ENCODE results near the gene FDXACB1. TPM values are rescaled to one million over a fixed set of nuclear protein-coding genes. Genes with fewer than 3 reads are reported as not detected.

FDXACB1 gene
- total and polyA plus RNA-seq, 2 donors (not counting 3 experiments of a cell fraction or from before 2014, with no cell fraction given), result 1.1 to 1.4 TPM

GRCh38 chr11:111851636-111852035 is 27.3 kb downstream of the FDXACB1 start:
- H3K27me3 ChIP-seq (ENCODE audit: control insufficient read depth in 2 of 2, insufficient read depth in 2 of 2, low read length in 2 of 2), result no peaks in the 10 kb centered on the region
- FAIRE-seq, result no peak

GRCh38 chr11:111851067-111851466 is 27.9 kb downstream of the FDXACB1 start:
- H3K36me3 ChIP-seq (ENCODE audit: control insufficient read depth in 2 of 2, extremely low read depth in 1 of 2, insufficient read depth in 2 of 2, low read length in 2 of 2), result peaks cover 0 to 5% of the 10 kb centered on the region in 2 experiments
- H3K79me2 ChIP-seq (ENCODE audit: control insufficient read depth, insufficient read depth, low read length), result no peaks in the 10 kb centered on the region
- H3K4me1 ChIP-seq (ENCODE audit: control insufficient read depth, extremely low read depth, insufficient read depth, low read length), result peaks cover 7% of the 10 kb centered on the region
- TF ChIP-seq MAX (IDR thresholded peaks at IDR 0.05; ENCODE audit: insufficient read depth, insufficient read length) (no peak), EZH2 (IDR thresholded peaks at IDR 0.05; ENCODE audit: borderline replicate concordance, low read depth, low read length, severe bottlenecking) (no peak), POLR2AphosphoS5 (IDR thresholded peaks at IDR 0.05; ENCODE audit: insufficient read depth, low read depth, low read length) (no peak), POLR2A (IDR thresholded peaks at IDR 0.05; ENCODE audit: low read depth, low read length) (no peak), GATA2 (IDR thresholded peaks at IDR 0.05; ENCODE audit: insufficient read depth, insufficient read length, low read depth, low read length) (no peak), JUN (IDR thresholded peaks at IDR 0.05; ENCODE audit: borderline replicate concordance, insufficient read depth, insufficient read length, low read depth) (no peak), MYC (IDR thresholded peaks at IDR 0.05; ENCODE audit: low read depth, low read length) (no peak), CTCF (IDR thresholded peaks at IDR 0.05; ENCODE audit: extremely low read depth in 1 of 2, insufficient read depth in 1 of 2, low read depth in 1 of 2, low read length in 2 of 2) (no peak), FOS (IDR thresholded peaks at IDR 0.05; ENCODE audit: borderline replicate concordance, insufficient read depth, low read length) (no peak)
- no peaks in the 10 kb centered on the region for H3K27me3 ChIP-seq (ENCODE audit: control insufficient read depth in 2 of 2, insufficient read depth in 2 of 2, low read length in 2 of 2)
- intact Hi-C loops (cut with micrococcal nuclease), result no loop called here
- H2AFZ ChIP-seq (ENCODE audit: low read depth, low read length), result no peak overlapping the region
- POLR2A ChIA-PET, result no interaction called here
- no peak overlapping the region for H3K4me2 ChIP-seq (ENCODE audit: insufficient read depth, low read length)
- FAIRE-seq, result peak; percentile 26
- BruUV-seq (replicated peaks), result no TSS peak
- CTCF ChIA-PET, result interaction anchor here (1.0 to 2.1 kb wide), 15 partner anchors 9 to 568 kb away, joined by 3 to 12 read pairs (median 5); partner anchors contain the start of gene ALG9
- no peaks in the 10 kb centered on the region for H4K20me1 ChIP-seq (replicated peaks; ENCODE audit: control insufficient read depth, extremely low read depth, insufficient read depth, low read length)
- no peak overlapping the region for H3K27ac ChIP-seq (ENCODE audit: insufficient read depth, low read depth, low read length)
- no peak overlapping the region for H3K4me3 ChIP-seq (replicated peaks in 1 of 3; ENCODE audit: insufficient read depth in 1 of 3, low read depth in 1 of 3, low read length in 3 of 3)
- no peaks in the 10 kb centered on the region for H3K9me3 ChIP-seq (replicated peaks; ENCODE audit: control insufficient read depth, insufficient read depth, low read length)
- no peak for DNase-seq (ENCODE audit: low read depth, low spot score)
- dilution Hi-C loops (cut with MboI; ENCODE audit: extremely low pct_ligation_motif_present, low sequenced_read_pairs), result no loop called here
- H3K9me1 ChIP-seq (replicated peaks; ENCODE audit: control insufficient read depth, extremely low read depth, insufficient read depth, low read length), result no peaks in the 10 kb centered on the region
- no peak overlapping the region for H3K9ac ChIP-seq (replicated peaks; ENCODE audit: extremely low read depth, insufficient read depth, low read length)

More at GRCh38 chr11:111851636-111852035, 27.3 kb downstream of the FDXACB1 start:
- BruUV-seq (replicated peaks), result no TSS peak
- Histone ChIP-seq H3K36me3 (ENCODE audit: control insufficient read depth in 2 of 2, extremely low read depth in 1 of 2, insufficient read depth in 2 of 2, low read length in 2 of 2) (peaks cover 0 to 5% of the 10 kb centered on the region in 2 experiments), H3K4me2 (ENCODE audit: insufficient read depth, low read length) (no peak overlapping the region), H3K9me1 (replicated peaks; ENCODE audit: control insufficient read depth, extremely low read depth, insufficient read depth, low read length) (no peaks in the 10 kb centered on the region), H3K4me3 (replicated peaks in 1 of 3; ENCODE audit: insufficient read depth in 1 of 3, low read depth in 1 of 3, low read length in 3 of 3) (no peak overlapping the region), H3K79me2 (ENCODE audit: control insufficient read depth, insufficient read depth, low read length) (no peaks in the 10 kb centered on the region), H2AFZ (ENCODE audit: low read depth, low read length) (no peak overlapping the region), H3K4me1 (ENCODE audit: control insufficient read depth, extremely low read depth, insufficient read depth, low read length) (peaks cover 2% of the 10 kb centered on the region), H3K9ac (replicated peaks; ENCODE audit: extremely low read depth, insufficient read depth, low read length) (no peak overlapping the region), H4K20me1 (replicated peaks; ENCODE audit: control insufficient read depth, extremely low read depth, insufficient read depth, low read length) (no peaks in the 10 kb centered on the region), H3K27ac (ENCODE audit: insufficient read depth, low read depth, low read length) (no peak overlapping the region), H3K9me3 (replicated peaks; ENCODE audit: control insufficient read depth, insufficient read depth, low read length) (no peaks in the 10 kb centered on the region)
- intact Hi-C loops (cut with micrococcal nuclease) (no loop called here), dilution Hi-C loops (cut with MboI; ENCODE audit: extremely low pct_ligation_motif_present, low sequenced_read_pairs) (no loop called here)
- ChIA-PET POLR2A (no interaction called here), CTCF (interaction anchor here (0.6 to 2.1 kb wide), 19 partner anchors 10 to 569 kb away, joined by 3 to 12 read pairs (median 4); partner anchors contain the start of gene ALG9)
- TF ChIP-seq CTCF (IDR thresholded peaks at IDR 0.05; ENCODE audit: extremely low read depth in 1 of 2, insufficient read depth in 1 of 2, low read depth in 1 of 2, low read length in 2 of 2) (peak in 1 of 2 donors; percentile 23), EZH2 (IDR thresholded peaks at IDR 0.05; ENCODE audit: borderline replicate concordance, low read depth, low read length, severe bottlenecking) (no peak), MYC (IDR thresholded peaks at IDR 0.05; ENCODE audit: low read depth, low read length) (no peak)
- DNase-seq (ENCODE audit: low read depth, low spot score), result peak; percentile 18

Measured in endothelial cell of umbilical vein (primary cell).